ENCODE measurements around the gene P2RX7. TPM values are rescaled to one million over a fixed set of nuclear protein-coding genes. Genes with fewer than 3 reads are reported as not detected.
A peak's percentile ranks its signal among the peaks of the same experiment; 100 is the strongest.
"Not testable (repeated sequence)": the region's sequence is repeated elsewhere in the genome, so short reads cannot be mapped to it uniquely, and the experiment has no call there.

P2RX7 gene
- total RNA-seq, 1 donor from 2014 or later = 1.2 TPM

GRCh38 chr12:121223292-121224285, 90.9 kb downstream of the P2RX7 start:
- FAIRE-seq = no peak
- DNase-seq (ENCODE audit: low spot score in 2 of 2) = no peak

- DNase-seq (ENCODE audit: low spot score in 2 of 2) (no peak), FAIRE-seq (no peak)
Observed at GRCh38 chr12:121224591-121224990, 91.9 kb downstream of the P2RX7 start.

GRCh38 chr12:121226399-121226798, 93.7 kb downstream of the P2RX7 start:
- no peak for FAIRE-seq
- no peak for DNase-seq (ENCODE audit: low spot score in 2 of 2)

- not testable (repeated sequence) for FAIRE-seq; DNase-seq (ENCODE audit: low spot score in 2 of 2)
Observed at GRCh38 chr12:121226871-121227270, 94.2 kb downstream of the P2RX7 start.

GRCh38 chr12:121227294-121227693, 94.6 kb downstream of the P2RX7 start:
- no peak for DNase-seq (ENCODE audit: low spot score in 2 of 2)
- no peak for FAIRE-seq

- DNase-seq (ENCODE audit: low spot score in 2 of 2) (no peak), FAIRE-seq (no peak)
Observed at GRCh38 chr12:121228919-121229665, 96.4 kb downstream of the P2RX7 start.

- DNase-seq (ENCODE audit: low spot score in 2 of 2) = peak; percentile 76 to 79
- not testable (repeated sequence) for FAIRE-seq
Observed at GRCh38 chr12:121229826-121230537, 97.3 kb downstream of the P2RX7 start.

GRCh38 chr12:121230538-121230907, 97.8 kb downstream of the P2RX7 start:
- DNase-seq (ENCODE audit: low spot score in 2 of 2) = no peak

GRCh38 chr12:121232163-121232562, 99.5 kb downstream of the P2RX7 start:
- FAIRE-seq (no peak), DNase-seq (ENCODE audit: low spot score in 2 of 2) (no peak)

More at GRCh38 chr12:121230538-121230907, 97.8 kb downstream of the P2RX7 start:
- no peak for FAIRE-seq

GRCh38 chr12:121232977-121233627, 100.4 kb downstream of the P2RX7 start:
- DNase-seq (ENCODE audit: low spot score in 2 of 2) (no peak), FAIRE-seq (no peak)

- DNase-seq (ENCODE audit: low spot score in 2 of 2) (no peak), FAIRE-seq (no peak)
Observed at GRCh38 chr12:121233628-121234020, 100.9 kb downstream of the P2RX7 start.

GRCh38 chr12:121236776-121237175, 104.1 kb downstream of the P2RX7 start:
- FAIRE-seq = no peak
- no peak for DNase-seq (ENCODE audit: low spot score in 2 of 2)

GRCh38 chr12:121237415-121237814, 104.7 kb downstream of the P2RX7 start:
- no peak for DNase-seq (ENCODE audit: low spot score in 2 of 2)
- no peak for FAIRE-seq

Small RNA genes lying within 50 kb of the gene (small RNA-seq; reads per million reads assigned to genes)
- gene AC079602.1 (not detected), gene RF00156 (not detected), gene Z98941.1 (not detected)

Other genes with a start within 250 kb of the P2RX7 start
- 45.2 TPM for gene SPPL3, start 228.5 kb upstream of the P2RX7 start, total RNA-seq
- not detected for gene HNF1A, start 154.3 kb upstream of the P2RX7 start, total RNA-seq
- gene C12orf43, start 116.4 kb upstream of the P2RX7 start, total RNA-seq = 12.2 TPM
- gene OASL, start 93.6 kb upstream of the P2RX7 start, total RNA-seq = not detected
- gene P2RX4, start 77.3 kb downstream of the P2RX7 start, total RNA-seq = 5.3 TPM
- gene CAMKK2, start 163.8 kb downstream of the P2RX7 start, total RNA-seq = 38.3 TPM
- gene ANAPC5, start 219.5 kb downstream of the P2RX7 start, total RNA-seq = 142 TPM

Data from frontal cortex (tissue), 4 donors.